Endothelial cell of umbilical vein (primary cell): ENCODE results near the gene ZNF439. TPM values are rescaled to one million over a fixed set of nuclear protein-coding genes. Genes with fewer than 3 reads are reported as not detected.
"Not testable (repeated sequence)": the region's sequence is repeated elsewhere in the genome, so short reads cannot be mapped to it uniquely, and the experiment has no call there.

ENCODE experiments used
- BruUV-seq: library from RNA; stranded (reverse); fragments of 400-500 nt; replicated peaks from 2 replicates; lab custom pipeline; 2021; lab: Mats Ljungman, UMichigan
- CTCF ChIA-PET: fragments of 300-600, 350-600 bp; sonication (Branson Sonifier 250); formaldehyde crosslinking; loops from one replicate; lab custom pipeline; 2021; ENCODE audit warnings: antibody characterized with exemption, inconsistent platforms; lab: Charles Lee
- POLR2A ChIA-PET: fragments of 300-600, 350-600 bp; sonication (Branson Sonifier 250); formaldehyde crosslinking; loops from one replicate; lab custom pipeline; 2021; ENCODE audit warnings: antibody characterized with exemption, inconsistent platforms; lab: Charles Lee
- DNase-seq: peaks from one replicate; pipeline ENCODE4 v3.0.0-alpha.2; 2011; ENCODE audit warnings: low read depth, low spot score
- FAIRE-seq: peaks from 2 replicates; lab custom pipeline; 2011; peaks lifted over from hg19 to GRCh38; lab: Jason Lieb, UNC
- H2AFZ ChIP-seq: 2 replicates; pipeline ENCODE4 v1.6.0; 2012; ENCODE audit warnings: low read depth, low read length, control low read depth, inconsistent platforms
- H3K27ac ChIP-seq: 2 replicates; pipeline ENCODE4 v1.5.1; 2011; ENCODE audit warnings: low read depth, mild to moderate bottlenecking, control low read depth, low read length, moderate library complexity; ENCODE audit not compliant: insufficient read depth
- H3K27me3 ChIP-seq, 2 experiments: 2 replicates each; pipeline versions ENCODE4 v1.6.0 to v1.6.1; 2011; ENCODE audit warnings: low read length in 2 of 2, mixed read lengths in 1 of 2; ENCODE audit not compliant: control insufficient read depth in 2 of 2, insufficient read depth in 2 of 2
- H3K36me3 ChIP-seq, 2 experiments: 2 replicates in 1 of 2; 3 replicates in 1 of 2; pipeline ENCODE4 v1.5.1; 2011; ENCODE audit warnings: low read length in 2 of 2, mild to moderate bottlenecking in 1 of 2, moderate library complexity in 1 of 2; ENCODE audit not compliant: control insufficient read depth in 2 of 2, insufficient read depth in 2 of 2; ENCODE audit errors: extremely low read depth in 1 of 2
- H3K4me1 ChIP-seq: 3 replicates; pipeline ENCODE4 v1.5.1; 2011; ENCODE audit warnings: mild to moderate bottlenecking, low read length; ENCODE audit not compliant: control insufficient read depth, insufficient read depth; ENCODE audit errors: extremely low read depth
- H3K4me2 ChIP-seq: 2 replicates; pipeline ENCODE4 v1.6.1; 2011; ENCODE audit warnings: low read length, control low read depth, mixed read lengths; ENCODE audit not compliant: insufficient read depth
- H3K4me3 ChIP-seq, 3 experiments: fragments of 200-600 bp in 1 of 3; sonication (generic), shearing (Covaris generic) in 1 of 3; replicated peaks in 1 of 3; 2 replicates each; pipeline ENCODE4 v1.5.1; 2011 to 2016; ENCODE audit warnings: control low read depth in 3 of 3, low read length in 3 of 3, mild to moderate bottlenecking in 2 of 3, inconsistent platforms in 1 of 3, low read depth in 1 of 3, moderate library complexity in 1 of 3; ENCODE audit not compliant: insufficient read depth in 1 of 3
- H3K79me2 ChIP-seq: 2 replicates; pipeline ENCODE4 v1.6.0; 2012; ENCODE audit warnings: low read length, inconsistent platforms; ENCODE audit not compliant: control insufficient read depth, insufficient read depth
- H3K9ac ChIP-seq: replicated peaks from 2 replicates; pipeline ENCODE3; 2011; ENCODE audit warnings: low read length, control low read depth; ENCODE audit not compliant: insufficient read depth; ENCODE audit errors: extremely low read depth
- H3K9me1 ChIP-seq: replicated peaks from 3 replicates; pipeline ENCODE4 v1.6.0; 2011; ENCODE audit warnings: mild to moderate bottlenecking, low read length; ENCODE audit not compliant: control insufficient read depth, insufficient read depth; ENCODE audit errors: extremely low read depth
- H3K9me3 ChIP-seq: replicated peaks from 2 replicates; pipeline ENCODE4 v1.5.1; 2012; ENCODE audit warnings: low read length, inconsistent platforms; ENCODE audit not compliant: control insufficient read depth, insufficient read depth
- H4K20me1 ChIP-seq: replicated peaks from 2 replicates; pipeline ENCODE3; 2011; ENCODE audit warnings: mild to moderate bottlenecking, low read length; ENCODE audit not compliant: control insufficient read depth, insufficient read depth; ENCODE audit errors: extremely low read depth
- CTCF ChIP-seq, 2 donors: IDR thresholded peaks; 1 replicate in 1 of 2; 2 replicates in 1 of 2; pipeline ENCODE4 v1.5.1; 2011; ENCODE audit warnings: low read length in 2 of 2, mild to moderate bottlenecking in 2 of 2, moderate library complexity in 2 of 2, control low read depth in 1 of 2, inconsistent platforms in 1 of 2, low read depth in 1 of 2; ENCODE audit not compliant: insufficient read depth in 1 of 2; ENCODE audit errors: extremely low read depth in 1 of 2
- EZH2 ChIP-seq: IDR thresholded peaks from 2 replicates; pipeline ENCODE4 v1.6.1; 2012; ENCODE audit warnings: borderline replicate concordance, low read depth, mild to moderate bottlenecking, moderate library complexity, low read length, inconsistent platforms; ENCODE audit not compliant: severe bottlenecking
- FOS ChIP-seq: IDR thresholded peaks from 2 replicates; pipeline ENCODE4 v1.6.1; 2011; ENCODE audit warnings: mild to moderate bottlenecking, low read length, moderate library complexity, borderline replicate concordance; ENCODE audit not compliant: insufficient read depth
- GATA2 ChIP-seq: IDR thresholded peaks from 2 replicates; pipeline ENCODE4 v1.7.0; 2011; ENCODE audit warnings: low read depth, mild to moderate bottlenecking, moderate library complexity, mixed read lengths, low read length; ENCODE audit not compliant: insufficient read length, insufficient read depth
- JUN ChIP-seq: IDR thresholded peaks from 2 replicates; pipeline ENCODE4 v1.6.1; 2011; ENCODE audit warnings: borderline replicate concordance, low read depth; ENCODE audit not compliant: insufficient read length, insufficient read depth
- MAX ChIP-seq: IDR thresholded peaks from 2 replicates; pipeline ENCODE4 v1.6.1; 2011; ENCODE audit not compliant: insufficient read depth, insufficient read length
- MYC ChIP-seq: IDR thresholded peaks from one replicate; pipeline ENCODE4 v1.6.1; 2011; ENCODE audit warnings: mild to moderate bottlenecking, low read depth, low read length
- POLR2A ChIP-seq: IDR thresholded peaks from 2 replicates; pipeline ENCODE4 v1.6.1; 2012; ENCODE audit warnings: low read depth, mild to moderate bottlenecking, control low read depth, low read length
- POLR2AphosphoS5 ChIP-seq: IDR thresholded peaks from 2 replicates; pipeline ENCODE4 v1.6.1; 2012; ENCODE audit warnings: low read depth, mild to moderate bottlenecking, control low read depth, low read length, moderate library complexity; ENCODE audit not compliant: insufficient read depth
- dilution Hi-C: fragments of 300-500 bp; cut with MboI; formaldehyde crosslinking; loops from one replicate; pipeline ENCODE4 v1.15.0; 2019; ENCODE audit warnings: low sequenced_read_pairs; ENCODE audit not compliant: extremely low pct_ligation_motif_present
- intact Hi-C: fragments of 100-400 bp; cut with micrococcal nuclease; formaldehyde crosslinking; loops from one replicate; pipeline ENCODE4 v1.10.0; 2022
- polyA plus RNA-seq, 4 experiments: library from polyadenylated mRNA; depleted of rRNA in 3 of 4; stranded (reverse) in 3 of 4; unstranded in 1 of 4; fragments of >200 nt; gene quantifications; 2 replicates each; pipeline versions ENCODE4 v1.2.1 to v1.2.3, GENCODE V29; 2011 to 2012; ENCODE audit warnings: missing spikeins in 1 of 4
- total RNA-seq: library from RNA; stranded (reverse); gene quantifications from 2 replicates; pipeline ENCODE4 v1.2.3, GENCODE V29; 2021

ZNF439 gene
- total and polyA plus RNA-seq, 2 donors (not counting 3 experiments of a cell fraction or from before 2014, with no cell fraction given): 0.12 to 0.33 TPM

GRCh38 chr19:11848200-11848593, 329 bp upstream of the ZNF439 start:
- no peaks in the 10 kb centered on the region for H3K36me3 ChIP-seq
- ChIA-PET CTCF (no interaction called here), POLR2A (no interaction called here)
- H3K4me2 ChIP-seq: no peak overlapping the region
- intact Hi-C loops: no loop called here
- H3K4me3 ChIP-seq: no peak overlapping the region
- no peak for TF ChIP-seq CTCF (IDR thresholded peaks at IDR 0.05; ENCODE audit: extremely low read depth in 1 of 2, insufficient read depth in 1 of 2, low read depth in 1 of 2, low read length in 2 of 2)
- no peak for TF ChIP-seq JUN
- TF ChIP-seq MAX: no peak
- no peak for TF ChIP-seq EZH2
- no peak for TF ChIP-seq POLR2A
- no peak for TF ChIP-seq FOS
- no peak for TF ChIP-seq MYC
- no peak for TF ChIP-seq GATA2
- TF ChIP-seq POLR2AphosphoS5: no peak
- DNase-seq (no peak), FAIRE-seq (no peak)
- H4K20me1 ChIP-seq: no peaks in the 10 kb centered on the region
- no TSS peak for BruUV-seq
- H3K9me1 ChIP-seq: no peaks in the 10 kb centered on the region
- no peaks in the 10 kb centered on the region for H3K4me1 ChIP-seq
- no peak overlapping the region for H2AFZ ChIP-seq
- H3K27me3 ChIP-seq: peaks cover 0 to 3% of the 10 kb centered on the region in 2 experiments
- H3K79me2 ChIP-seq: no peaks in the 10 kb centered on the region
- dilution Hi-C loops: no loop called here
- H3K9me3 ChIP-seq: no peaks in the 10 kb centered on the region
- H3K27ac ChIP-seq: no peak overlapping the region
- no peak overlapping the region for H3K9ac ChIP-seq

GRCh38 chr19:11850289-11850688, 1.8 kb downstream of the ZNF439 start:
- H3K4me2 ChIP-seq, FAIRE-seq, H3K27me3 ChIP-seq, H3K9me3 ChIP-seq, H3K9ac ChIP-seq, H3K27ac ChIP-seq, H4K20me1 ChIP-seq, BruUV-seq, H3K9me1 ChIP-seq, CTCF ChIA-PET, H3K4me1 ChIP-seq, POLR2A ChIA-PET, H3K36me3 ChIP-seq, DNase-seq, dilution Hi-C loops, intact Hi-C loops, H3K79me2 ChIP-seq, H2AFZ ChIP-seq, H3K4me3 ChIP-seq: not testable (repeated sequence)
